Esophagus squamous epithelium (tissue), 5 donors: ENCODE results near the gene DIDO1. TPM values are rescaled to one million over a fixed set of nuclear protein-coding genes. Genes with fewer than 3 reads are reported as not detected.

Source experiments
- DNase-seq: peaks from one replicate; lab custom pipeline; 2025; lab: John Stamatoyannopoulos, UW
- H3K27ac ChIP-seq, 4 donors: fragments of 200-600 bp; sonication (generic); one replicate each; pipeline ENCODE4 v1.5.1; 2016 to 2019; ENCODE audit warnings: mild to moderate bottlenecking in 1 of 4
- H3K27me3 ChIP-seq, 4 donors: fragments of 200-600 bp; sonication (generic); 1 replicate in 3 of 4; 2 replicates in 1 of 4; pipeline versions ENCODE4 v1.5.1 to v1.6.0; 2017 to 2021; ENCODE audit warnings: antibody characterized with exemption in 1 of 4
- H3K36me3 ChIP-seq, 3 donors: fragments of 200-600 bp; sonication (generic); one replicate each; pipeline ENCODE4 v1.5.1; 2016 to 2019
- H3K4me1 ChIP-seq, 3 donors: fragments of 200-600 bp; sonication (generic); one replicate each; pipeline ENCODE4 v1.5.1; 2017 to 2019
- H3K4me3 ChIP-seq, 4 donors: fragments of 200-600 bp; sonication (generic); 1 replicate in 3 of 4; 2 replicates in 1 of 4; pipeline ENCODE4 v1.5.1; 2016 to 2019; ENCODE audit warnings: mild to moderate bottlenecking in 2 of 4, moderate library complexity in 1 of 4
- H3K9me3 ChIP-seq, 3 donors: fragments of 200-600 bp; sonication (generic); one replicate each; pipeline ENCODE4 v1.5.1; 2016 to 2019
- CTCF ChIP-seq, 6 experiments: fragments of 450-650 bp in 4 of 6; fragments of 200-600 bp in 2 of 6; sonication (generic) in 2 of 6; IDR thresholded peaks; one replicate each; pipeline ENCODE4 v1.5.1; 2016 to 2019; ENCODE audit warnings: antibody characterized with exemption in 6 of 6, mild to moderate bottlenecking in 4 of 6, moderate library complexity in 4 of 6
- POLR2A ChIP-seq, 4 donors: fragments of 450-650 bp; IDR thresholded peaks; one replicate each; pipeline ENCODE4 v1.6.1; 2017; ENCODE audit warnings: antibody characterized with exemption in 4 of 4, mild to moderate bottlenecking in 4 of 4, moderate library complexity in 3 of 4
- WGBS, 2 donors: methylation state at CpG; one replicate each; pipeline ENCODE4 v1.1.5; 2018; 5-methylcytosine and 5-hydroxymethylcytosine counted together
- intact Hi-C: fragments of 100-400 bp; cut with DNase I; formaldehyde crosslinking; loops from one replicate; pipeline ENCODE4 v1.15.0; 2022
- total RNA-seq, 4 donors: library from RNA; depleted of rRNA; stranded (reverse); fragments of >200 nt; gene quantifications; one replicate each; pipeline ENCODE4 v1.1.0, GENCODE V29; 2016
- donor health status: DM: yes; HTN: yes; CAD: no.

Gene DIDO1
- total RNA-seq, 4 donors from 2014 or later, result 27.6 to 57.8 (median 36.7) TPM

GRCh38 chr20:62878244-62879038 is 47.9 kb downstream of the DIDO1 start:
- DNase-seq, result no peak
- intact Hi-C loops, result loop anchor here (10.0 kb wide), 1 partner anchor 136 kb away; no protein-coding TSS in a partner anchor
- WGBS, 2 donors, result 81 to 82% methylated on average over 20 of the region's 20 CpGs
- no peaks in the 10 kb centered on the region for H3K27me3 ChIP-seq
- H3K27ac ChIP-seq, result no peak overlapping the region
- peaks cover 0 to 44% (median 14%) of the 10 kb centered on the region in 3 donors for H3K36me3 ChIP-seq
- H3K4me1 ChIP-seq, result peaks cover 10 to 37% (median 25%) of the 10 kb centered on the region in 3 donors
- TF ChIP-seq POLR2A (IDR thresholded peaks at IDR 0.05) (no peak), CTCF (IDR thresholded peaks at IDR 0.05) (no peak)
- no peaks in the 10 kb centered on the region for H3K9me3 ChIP-seq
- H3K4me3 ChIP-seq, result no peak overlapping the region

- Histone ChIP-seq H3K4me1 (peaks cover 10 to 37% (median 25%) of the 10 kb centered on the region in 3 donors), H3K36me3 (peaks cover 0 to 39% (median 14%) of the 10 kb centered on the region in 3 donors), H3K4me3 (peak overlapping the region in 1 of 4 donors; percentile 10), H3K9me3 (no peaks in the 10 kb centered on the region), H3K27me3 (no peaks in the 10 kb centered on the region), H3K27ac (peak overlapping the region; percentile 39 to 80 (median 74))
- DNase-seq, result no peak
- WGBS, 2 donors, result 60 to 63% methylated on average over 9 to 12 of the region's 48 CpGs
- TF ChIP-seq CTCF (IDR thresholded peaks at IDR 0.05) (no peak), POLR2A (IDR thresholded peaks at IDR 0.05) (no peak)
- intact Hi-C loops, result loop anchor here (10.0 kb wide), 1 partner anchor 138 kb away; no protein-coding TSS in a partner anchor
Observed at GRCh38 chr20:62876902-62877816, 49.1 kb downstream of the DIDO1 start.

GRCh38 chr20:62876501-62876901 is 49.8 kb downstream of the DIDO1 start:
- TF ChIP-seq POLR2A (IDR thresholded peaks at IDR 0.05) (no peak), CTCF (IDR thresholded peaks at IDR 0.05) (no peak)
- DNase-seq, result no peak
- intact Hi-C loops, result loop anchor here (10.0 kb wide), 1 partner anchor 138 kb away; no protein-coding TSS in a partner anchor
- 40 to 55% methylated on average over 4 of the region's 13 CpGs for WGBS, 2 donors
- no peaks in the 10 kb centered on the region for H3K27me3 ChIP-seq
- peaks cover 10 to 37% (median 25%) of the 10 kb centered on the region in 3 donors for H3K4me1 ChIP-seq
- no peak overlapping the region for H3K4me3 ChIP-seq
- no peaks in the 10 kb centered on the region for H3K9me3 ChIP-seq
- peak overlapping the region; percentile 39 to 80 (median 74) for H3K27ac ChIP-seq
- H3K36me3 ChIP-seq, result peaks cover 0 to 32% (median 9%) of the 10 kb centered on the region in 3 donors

GRCh38 chr20:62875419-62876361 is 50.6 kb downstream of the DIDO1 start:
- Histone ChIP-seq H3K4me1 (peaks cover 10 to 37% (median 25%) of the 10 kb centered on the region in 3 donors), H3K27me3 (no peaks in the 10 kb centered on the region), H3K4me3 (peak overlapping the region in 1 of 4 donors; percentile 44), H3K9me3 (no peaks in the 10 kb centered on the region), H3K36me3 (peaks cover 0 to 24% (median 1%) of the 10 kb centered on the region in 3 donors), H3K27ac (peak overlapping the region; percentile 39 to 80 (median 74))
- DNase-seq, result no peak
- WGBS, 2 donors, result 10 to 51% methylated on average over 4 to 14 of the region's 34 CpGs
- intact Hi-C loops, result loop anchor here (10.0 kb wide), 1 partner anchor 139 kb away; no protein-coding TSS in a partner anchor
- peak in 4 of 6 experiments; percentile 33 to 42 (median 40) for TF ChIP-seq CTCF (IDR thresholded peaks at IDR 0.05)
- TF ChIP-seq POLR2A (IDR thresholded peaks at IDR 0.05), result no peak
